HG03575 (cell line): ENCODE results near the gene NEO1.

Source experiments
- ATAC-seq: cut with Tn5 transposase; IDR thresholded peaks from one replicate; pipeline ENCODE4 v1.9.1; 2021; ENCODE audit not compliant: unreplicated experiment, insufficient number of reproducible peaks, low FRiP score; ENCODE audit errors: extremely low read depth

Gene NEO1, protein sequence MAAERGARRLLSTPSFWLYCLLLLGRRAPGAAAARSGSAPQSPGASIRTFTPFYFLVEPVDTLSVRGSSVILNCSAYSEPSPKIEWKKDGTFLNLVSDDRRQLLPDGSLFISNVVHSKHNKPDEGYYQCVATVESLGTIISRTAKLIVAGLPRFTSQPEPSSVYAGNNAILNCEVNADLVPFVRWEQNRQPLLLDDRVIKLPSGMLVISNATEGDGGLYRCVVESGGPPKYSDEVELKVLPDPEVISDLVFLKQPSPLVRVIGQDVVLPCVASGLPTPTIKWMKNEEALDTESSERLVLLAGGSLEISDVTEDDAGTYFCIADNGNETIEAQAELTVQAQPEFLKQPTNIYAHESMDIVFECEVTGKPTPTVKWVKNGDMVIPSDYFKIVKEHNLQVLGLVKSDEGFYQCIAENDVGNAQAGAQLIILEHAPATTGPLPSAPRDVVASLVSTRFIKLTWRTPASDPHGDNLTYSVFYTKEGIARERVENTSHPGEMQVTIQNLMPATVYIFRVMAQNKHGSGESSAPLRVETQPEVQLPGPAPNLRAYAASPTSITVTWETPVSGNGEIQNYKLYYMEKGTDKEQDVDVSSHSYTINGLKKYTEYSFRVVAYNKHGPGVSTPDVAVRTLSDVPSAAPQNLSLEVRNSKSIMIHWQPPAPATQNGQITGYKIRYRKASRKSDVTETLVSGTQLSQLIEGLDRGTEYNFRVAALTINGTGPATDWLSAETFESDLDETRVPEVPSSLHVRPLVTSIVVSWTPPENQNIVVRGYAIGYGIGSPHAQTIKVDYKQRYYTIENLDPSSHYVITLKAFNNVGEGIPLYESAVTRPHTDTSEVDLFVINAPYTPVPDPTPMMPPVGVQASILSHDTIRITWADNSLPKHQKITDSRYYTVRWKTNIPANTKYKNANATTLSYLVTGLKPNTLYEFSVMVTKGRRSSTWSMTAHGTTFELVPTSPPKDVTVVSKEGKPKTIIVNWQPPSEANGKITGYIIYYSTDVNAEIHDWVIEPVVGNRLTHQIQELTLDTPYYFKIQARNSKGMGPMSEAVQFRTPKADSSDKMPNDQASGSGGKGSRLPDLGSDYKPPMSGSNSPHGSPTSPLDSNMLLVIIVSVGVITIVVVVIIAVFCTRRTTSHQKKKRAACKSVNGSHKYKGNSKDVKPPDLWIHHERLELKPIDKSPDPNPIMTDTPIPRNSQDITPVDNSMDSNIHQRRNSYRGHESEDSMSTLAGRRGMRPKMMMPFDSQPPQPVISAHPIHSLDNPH (N-terminal part only)

DNA sequence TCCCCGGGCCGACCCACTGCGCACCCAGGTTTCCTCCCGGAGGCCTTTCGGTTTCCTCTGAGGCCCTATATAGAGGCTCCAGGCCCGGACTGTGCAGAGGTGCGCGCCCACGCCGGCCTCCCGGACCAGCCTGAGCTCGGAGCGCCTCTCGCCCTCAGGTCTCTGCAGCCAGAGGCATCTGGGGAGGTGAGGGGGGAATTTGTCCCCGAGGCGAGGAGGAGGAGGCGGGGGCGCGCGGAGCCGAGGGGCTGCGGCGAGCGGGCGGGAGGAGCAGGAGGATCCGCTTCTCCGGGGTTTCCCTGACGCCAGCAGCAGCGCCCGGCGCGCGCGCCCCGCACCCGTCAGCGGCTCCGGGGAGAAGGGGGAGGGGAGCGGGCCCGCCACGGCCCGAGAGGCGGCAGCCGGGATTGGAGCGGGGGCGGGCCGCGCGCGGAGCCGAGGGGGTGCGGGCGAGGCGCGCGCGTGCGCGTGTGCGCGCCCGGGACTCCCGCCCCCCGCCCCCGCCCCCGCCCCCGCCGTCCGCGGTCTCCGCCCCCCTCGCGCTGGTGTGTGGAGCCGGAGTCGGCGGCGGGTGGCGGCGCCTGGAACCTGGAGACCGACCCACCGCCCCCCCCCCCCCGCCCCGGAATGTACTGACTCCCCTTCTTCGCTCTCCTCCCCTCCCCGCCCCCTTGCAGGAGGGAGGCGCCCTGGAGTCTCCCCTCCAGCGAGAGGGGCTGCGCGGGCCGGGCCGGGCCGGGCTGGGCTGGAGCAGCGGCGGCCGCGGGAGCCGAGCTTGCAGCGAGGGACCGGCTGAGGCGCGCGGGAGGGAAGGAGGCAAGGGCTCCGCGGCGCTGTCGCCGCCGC lies at the start of gene NEO1:
Gene NEO1, plus strand, starts transcription at position 657 of the 846 bp plus-strand sequence. CDS start 213 bp downstream, outside the sequence.
- no peak for ATAC-seq

DNA sequence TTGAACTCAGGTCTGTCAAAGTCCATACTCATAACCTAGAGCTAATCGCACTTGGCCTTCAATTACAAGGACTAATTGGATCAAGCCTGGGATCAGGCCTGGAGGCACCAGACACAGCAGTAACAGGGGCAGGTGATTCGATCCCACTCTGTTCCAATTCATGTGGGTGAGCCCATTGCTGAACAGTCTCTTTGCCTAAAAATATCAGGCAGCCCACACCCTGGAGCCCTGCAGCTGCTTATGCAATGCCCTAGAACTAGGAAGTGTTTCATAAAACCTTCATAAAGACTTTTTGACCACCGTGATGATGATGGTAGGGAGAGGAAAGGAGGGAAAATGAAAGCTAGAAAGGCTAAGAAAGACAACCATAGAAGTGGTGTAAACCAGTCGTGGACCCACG lies 47.8 kb upstream of the NEO1 start:
- no peak for ATAC-seq

DNA sequence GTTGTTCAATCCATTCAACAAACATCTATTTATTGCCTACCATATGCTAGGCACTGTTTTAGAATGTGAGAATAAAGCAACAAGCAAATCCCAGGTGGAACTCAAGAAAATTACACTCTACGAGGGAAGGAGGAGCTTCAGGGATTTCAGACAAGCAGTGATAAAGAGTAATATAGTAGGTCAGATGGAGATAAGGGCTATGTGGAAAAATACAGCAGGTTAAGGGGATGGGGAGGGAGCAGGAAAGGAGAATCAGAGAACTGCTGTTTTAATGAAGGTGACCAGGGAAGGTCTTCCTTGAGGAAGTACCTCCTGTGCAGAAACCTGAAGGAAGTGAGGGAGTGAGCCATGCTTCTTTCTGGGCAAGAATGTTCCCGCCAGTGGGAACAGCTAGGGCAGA lies 47.2 kb upstream of the NEO1 start:
- no peak for ATAC-seq

DNA sequence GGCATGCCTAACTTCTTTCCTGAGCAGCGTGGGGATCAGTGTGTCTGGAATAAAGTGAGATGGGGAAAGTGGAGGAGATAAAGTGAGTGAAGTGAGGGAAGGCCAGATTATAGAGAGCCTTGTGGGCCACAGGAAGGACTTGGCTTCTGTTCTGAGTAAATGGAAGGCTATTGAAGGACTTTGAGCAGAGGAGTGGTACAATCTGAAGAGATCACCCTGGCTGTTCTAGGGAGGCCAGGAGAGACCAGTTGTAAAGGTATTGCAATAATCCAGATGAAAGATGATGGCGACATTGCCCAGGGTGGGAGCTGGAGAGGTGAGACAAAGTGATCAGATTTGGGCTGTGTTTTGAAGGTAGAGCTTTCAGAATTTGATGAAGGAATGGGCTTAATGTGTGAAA lies 46.8 kb upstream of the NEO1 start:
- no peak for ATAC-seq

- no peak for ATAC-seq
Observed at GRCh38 chr15:73006523-73006922, 45.7 kb upstream of the NEO1 start.

GRCh38 chr15:73009066-73010056 lies 42.9 kb upstream of the NEO1 start:
- ATAC-seq = no peak

DNA sequence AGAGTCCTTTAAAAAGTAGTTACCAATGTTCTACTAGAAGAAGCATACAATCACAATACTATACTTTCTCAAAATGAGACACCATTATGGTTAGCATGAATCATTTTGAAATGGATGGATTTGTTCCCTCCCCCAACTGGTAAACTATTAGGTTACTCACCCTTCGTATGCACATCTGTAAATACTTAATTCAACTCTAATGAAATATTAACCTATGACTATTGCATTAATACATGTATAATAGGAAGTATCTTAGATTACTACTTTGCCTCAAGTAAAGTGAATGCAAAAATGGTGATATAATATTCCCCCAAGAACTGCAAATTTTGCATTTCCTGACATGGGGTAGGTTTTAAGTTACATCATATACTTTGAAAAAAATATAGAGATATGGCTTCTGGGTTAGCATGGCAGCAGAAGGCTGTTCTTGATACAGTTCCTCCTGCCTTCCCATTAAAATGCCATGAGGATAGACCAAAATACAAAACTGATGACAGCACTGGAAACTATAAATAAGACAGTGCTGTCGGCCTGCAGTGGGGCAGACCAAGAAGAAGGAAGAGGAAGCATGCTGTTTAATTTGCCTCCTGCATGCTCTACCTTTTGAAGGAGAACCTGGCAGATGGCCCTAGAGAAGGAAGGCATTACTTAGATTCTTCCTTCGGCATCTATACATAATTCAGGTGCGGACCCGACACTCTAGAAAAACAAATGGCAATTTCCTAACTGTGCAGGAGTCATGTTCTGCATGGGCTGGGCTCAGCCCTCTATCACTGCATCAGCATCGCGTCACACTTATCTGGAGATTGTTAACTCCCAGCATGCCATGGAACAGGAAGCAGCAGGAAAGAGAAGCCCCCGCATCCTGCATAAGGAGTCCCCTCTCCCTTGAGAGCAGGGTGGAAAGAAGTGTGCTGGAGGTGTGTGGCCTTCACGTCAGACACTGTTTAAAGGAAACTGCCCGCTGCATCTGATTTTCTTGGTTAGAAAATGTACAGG lies 41.8 kb upstream of the NEO1 start:
- no peak for ATAC-seq

DNA sequence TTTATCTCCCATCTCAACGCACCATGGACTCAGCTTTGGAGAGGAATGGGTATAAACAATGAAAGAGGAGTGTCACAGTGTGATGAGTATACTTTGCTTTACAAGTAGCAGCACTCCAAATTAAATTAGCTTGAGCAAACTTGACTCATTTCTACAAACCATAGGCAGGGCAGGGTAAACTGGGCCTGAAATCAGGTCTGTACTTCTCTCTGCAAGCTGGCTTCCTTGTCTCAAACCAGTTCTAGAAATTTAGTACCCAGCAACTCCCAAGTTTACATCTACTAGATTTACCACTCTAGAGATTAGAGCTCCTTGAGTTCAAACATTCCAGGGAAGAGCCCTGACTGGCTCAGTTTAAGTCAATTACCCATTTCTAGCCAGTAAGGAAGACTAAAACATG lies 37.4 kb upstream of the NEO1 start:
- no peak for ATAC-seq

GRCh38 chr15:73015493-73015892 lies 36.8 kb upstream of the NEO1 start:
- no peak for ATAC-seq

- ATAC-seq = no peak
Observed at GRCh38 chr15:73017987-73018386, 34.3 kb upstream of the NEO1 start.

DNA sequence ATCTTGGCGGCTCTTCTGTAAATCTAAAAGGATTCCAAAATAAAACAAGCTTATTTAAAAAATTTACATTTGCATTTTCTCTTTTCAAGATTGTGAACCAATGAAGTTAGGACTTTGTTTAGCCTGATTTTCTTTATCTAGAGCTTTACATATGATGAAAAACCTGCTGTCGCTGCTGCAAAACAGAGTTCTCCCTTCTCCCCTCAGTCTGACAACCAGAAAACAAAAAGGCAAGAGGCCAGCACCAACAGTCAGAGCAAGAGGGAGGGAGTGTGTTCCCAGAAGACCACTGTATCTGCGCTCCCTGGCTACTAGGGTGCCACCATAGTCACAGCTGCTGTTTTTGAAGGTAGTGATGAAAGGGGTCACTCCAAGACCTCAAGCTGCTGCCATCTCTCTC lies 33.1 kb upstream of the NEO1 start:
- ATAC-seq = no peak

DNA sequence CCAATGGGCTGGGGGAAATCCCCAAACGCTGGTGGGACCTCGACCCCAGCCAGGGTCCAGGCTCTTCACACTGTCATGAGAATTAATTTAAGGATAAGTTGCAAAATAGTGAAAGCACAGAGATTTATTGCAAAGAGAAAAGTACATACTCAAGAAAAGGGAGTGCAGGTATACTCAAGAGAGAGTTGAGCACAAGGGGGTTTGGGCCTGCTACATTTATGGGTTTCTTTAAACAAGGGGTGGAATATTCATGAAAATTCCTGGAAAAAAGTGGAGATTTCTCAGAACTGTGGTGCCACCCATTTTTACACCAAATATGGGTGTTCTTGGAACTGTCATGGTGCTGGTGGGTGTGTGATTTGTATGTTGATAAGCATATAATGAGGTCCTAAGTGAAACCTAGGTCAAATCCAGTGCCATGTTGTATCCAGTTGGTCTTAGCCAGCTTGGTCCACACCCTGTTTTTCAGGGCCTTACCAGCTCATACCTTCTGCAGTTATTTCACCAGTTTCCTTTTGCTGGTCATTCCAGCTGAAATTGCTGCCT lies 32.6 kb upstream of the NEO1 start:
- ATAC-seq = no peak

GRCh38 chr15:73021139-73021621 lies 31.1 kb upstream of the NEO1 start:
- no peak for ATAC-seq

GRCh38 chr15:73022161-73022560 lies 30.1 kb upstream of the NEO1 start:
- ATAC-seq = no peak

GRCh38 chr15:73023071-73023470 lies 29.2 kb upstream of the NEO1 start:
- ATAC-seq = no peak

DNA sequence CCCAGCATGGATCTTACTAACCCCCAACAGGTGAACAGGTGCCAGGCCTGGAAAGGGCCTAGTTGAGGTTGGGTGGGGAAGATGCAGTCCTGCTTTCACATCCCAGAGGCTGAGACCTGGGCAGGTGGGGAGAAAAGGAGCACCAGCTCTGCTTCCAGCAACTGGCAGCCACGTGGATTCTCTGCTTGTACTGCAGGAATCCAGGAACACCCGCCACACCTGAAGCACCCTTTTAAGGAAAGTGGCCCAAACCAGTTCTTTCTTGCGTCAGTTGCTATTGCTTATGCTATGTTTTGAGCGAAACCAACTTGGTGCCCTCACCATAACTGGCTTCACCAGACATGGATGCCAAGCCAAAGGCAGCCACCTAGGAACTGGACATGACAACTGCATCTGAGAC lies 28.1 kb upstream of the NEO1 start:
- ATAC-seq = no peak
